ENCODE measurements around the gene SLC27A5. TPM values are rescaled to one million over a fixed set of nuclear protein-coding genes. Genes with fewer than 3 reads are reported as not detected.

The SLC27A5 gene
- total RNA-seq (2014; rRNA removed; shearing (Covaris generic)) (13.4 and 16.2 TPM in 2 replicates), polyA plus RNA-seq (2016; fragmentation: Nextera tagmentation; extraction: Ambion mirVana) (35.5 and 37.7 TPM in 2 replicates)
- long read RNA-seq, transcript SLC27A5-204 (3 exons, 643 nt): major isoform, 18 of 21 reads
- long read RNA-seq, partial matches to known transcripts: 0 of 21 reads
- long read RNA-seq, other reads (novel, unspliced or antisense): 1 of 21 reads

DNA sequence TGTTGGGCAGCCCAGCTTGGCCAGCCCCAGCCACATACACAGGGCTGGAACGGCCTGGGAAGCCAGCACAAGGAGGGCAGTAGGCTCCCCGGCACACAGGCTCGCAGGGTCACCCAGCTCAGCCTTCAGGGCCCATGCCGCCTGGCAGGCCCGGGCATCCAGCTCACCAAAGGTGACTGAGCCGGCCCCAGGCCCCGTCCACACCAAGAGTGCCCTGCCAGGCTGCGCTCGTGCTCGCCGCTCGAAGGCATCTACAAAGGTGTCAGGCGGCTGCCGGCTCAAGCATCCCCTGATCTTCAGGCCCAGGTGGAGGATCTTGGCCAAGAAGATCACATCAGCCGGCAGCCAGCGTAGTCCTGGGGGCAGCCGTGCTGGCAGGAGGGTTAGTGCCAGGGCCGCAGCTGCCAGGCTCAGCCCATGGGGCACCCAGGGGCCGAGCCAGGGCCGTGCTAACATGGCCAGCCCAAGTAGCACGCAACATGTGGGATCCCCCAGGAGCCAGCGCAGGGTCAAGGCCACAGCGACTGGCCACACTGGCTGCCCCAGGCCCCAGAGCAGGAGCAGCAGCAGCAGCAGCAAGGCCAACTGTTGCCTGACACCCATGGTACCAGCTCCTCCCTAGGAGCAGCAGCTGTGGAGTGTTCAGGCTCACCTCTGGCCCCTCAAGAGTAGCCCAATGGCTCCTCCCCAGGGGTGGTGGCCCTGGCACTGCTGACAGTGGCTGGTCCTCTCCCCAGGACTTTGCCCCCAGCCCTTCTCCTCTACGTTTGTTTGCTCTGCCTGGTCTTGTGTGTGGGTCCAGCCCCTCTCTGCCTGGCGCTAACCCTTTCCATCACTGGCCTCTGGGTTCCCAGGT lies at the start of gene SLC27A5:
Gene SLC27A5 (minus strand): TSS at position 640 of the 856 bp plus-strand sequence. CDS start 37 bp downstream, at position 603.
- Mint-ChIP-seq H3K27me3 (ENCODE audit: insufficient read depth, low read depth, poor library complexity) (peaks cover 29% of the 10 kb centered on the region), H3K27ac (no peak within 1 kb of the TSS), H3K4me1 (peaks cover 18% of the 10 kb centered on the region), H3K36me3 (ENCODE audit: low read depth) (peaks cover 19% of the 10 kb centered on the region), H3K4me3 (no peak within 1 kb of the TSS), H3K9me3 (peaks cover 12% of the 10 kb centered on the region)
- no peak within 1 kb of the TSS for H3K4me3 ChIP-seq
- no peaks in the 10 kb centered on the region for H4K20me1 ChIP-seq (replicated peaks; ENCODE audit: insufficient read depth)
- H3K27me3 ChIP-seq (ENCODE audit: insufficient read depth): no peaks in the 10 kb centered on the region
- no peak within 1 kb of the TSS for H2AFZ ChIP-seq
- H3K4me1 ChIP-seq (ENCODE audit: insufficient read depth): peaks cover 17% of the 10 kb centered on the region
- TF ChIP-seq CTCF (conservative IDR thresholded peaks at IDR 0.05; ENCODE audit: low read depth in 2 of 2) (no peak), ZNF331 (CRISPR knock-in tag; IDR thresholded peaks at IDR 0.05; ENCODE audit: low read depth) (no peak), EZH2 (IDR thresholded peaks at IDR 0.05; ENCODE audit: low read depth, unreplicated experiment) (no peak), ETS1 (IDR thresholded peaks at IDR 0.05) (no peak), NANOG (IDR thresholded peaks at IDR 0.05; ENCODE audit: borderline replicate concordance) (no peak), JUNB (IDR thresholded peaks at IDR 0.05; ENCODE audit: unreplicated experiment) (no peak)
- ATAC-seq (no peak), DNase-seq (ENCODE audit: low spot score) (no peak)
- no peaks in the 10 kb centered on the region for H3K9me2 ChIP-seq (ENCODE audit: insufficient read depth)
- H3K27ac ChIP-seq (ENCODE audit: low read depth): no peak within 1 kb of the TSS
- no peaks in the 10 kb centered on the region for H3K36me3 ChIP-seq (ENCODE audit: insufficient read depth)
- peaks cover 3% of the 10 kb centered on the region; the same call in 1 of the 2 replicates for H3K79me2 ChIP-seq (replicated peaks; ENCODE audit: insufficient read depth)
- no peak within 1 kb of the TSS for H3K4me2 ChIP-seq
- H3F3A ChIP-seq (replicated peaks; ENCODE audit: low read depth): peaks cover 3% of the 10 kb centered on the region; the same call in 1 of the 2 replicates

DNA sequence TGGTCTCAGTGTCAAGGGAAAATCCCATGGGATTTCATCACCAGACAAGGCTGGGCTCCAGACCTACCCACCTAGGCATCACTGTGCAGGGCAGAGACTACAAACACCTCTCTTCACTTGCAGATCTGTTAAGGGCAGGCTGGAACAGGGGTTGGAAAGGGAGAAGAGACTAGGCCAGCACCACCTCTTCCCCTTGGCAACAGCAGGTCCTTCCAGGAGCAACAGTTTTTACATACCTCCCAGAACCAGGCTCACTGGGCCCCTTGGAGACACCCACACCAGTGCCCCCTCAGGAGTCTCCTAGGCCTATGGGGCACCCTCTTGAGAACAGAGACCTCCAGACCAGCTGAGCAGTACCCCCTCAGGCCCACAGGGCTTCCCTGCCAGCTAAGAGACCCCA lies 49.1 kb upstream of the SLC27A5 start:
- Histone ChIP-seq H3K9me2 (ENCODE audit: insufficient read depth) (peaks cover 5% of the 10 kb centered on the region; the same call in 1 of the 2 replicates), H3K27ac (ENCODE audit: low read depth) (no peak overlapping the region), H3K4me2 (no peak overlapping the region), H3F3A (replicated peaks; ENCODE audit: low read depth) (peaks cover 32% of the 10 kb centered on the region), H2AFZ (no peak overlapping the region), H3K4me3 (no peak overlapping the region), H3K27me3 (ENCODE audit: insufficient read depth) (peaks cover 48% of the 10 kb centered on the region), H3K36me3 (ENCODE audit: insufficient read depth) (0 out of 2 replicates have a peak, but pooled peaks cover 2% of the 10 kb centered on the region), H4K20me1 (replicated peaks; ENCODE audit: insufficient read depth) (no peaks in the 10 kb centered on the region; the same call in 1 of the 2 replicates), H3K79me2 (replicated peaks; ENCODE audit: insufficient read depth) (peaks cover 20% of the 10 kb centered on the region), H3K4me1 (ENCODE audit: insufficient read depth) (peaks cover 14% of the 10 kb centered on the region; the same call in 1 of the 2 replicates)
- Mint-ChIP-seq H3K9me3 (no peaks in the 10 kb centered on the region), H3K4me3 (peak overlapping the region; percentile 97; the same call in 2 of the 3 replicates), H3K36me3 (ENCODE audit: low read depth) (peaks cover 34% of the 10 kb centered on the region), H3K4me1 (peaks cover 37% of the 10 kb centered on the region), H3K27ac (no peak overlapping the region), H3K27me3 (ENCODE audit: insufficient read depth, low read depth, poor library complexity) (peaks cover 54% of the 10 kb centered on the region)
- ATAC-seq: no peak
- no peak for DNase-seq (ENCODE audit: low spot score)
- TF ChIP-seq JUNB (IDR thresholded peaks at IDR 0.05; ENCODE audit: unreplicated experiment) (no peak), EZH2phosphoT487 (IDR thresholded peaks at IDR 0.05; ENCODE audit: unreplicated experiment) (no peak), CTCF (conservative IDR thresholded peaks at IDR 0.05; ENCODE audit: low read depth in 2 of 2) (no peak), ZNF114 (CRISPR knock-in tag; IDR thresholded peaks at IDR 0.05) (no peak), STAT1 (IDR thresholded peaks at IDR 0.05; ENCODE audit: unreplicated experiment) (no peak), REST (IDR thresholded peaks at IDR 0.05; ENCODE audit: unreplicated experiment) (no peak), POLR2AphosphoS5 (IDR thresholded peaks at IDR 0.05; ENCODE audit: low read depth) (no peak), ZNF331 (CRISPR knock-in tag; IDR thresholded peaks at IDR 0.05; ENCODE audit: low read depth) (no peak)

Measured in GM23338 (cell line).